Esophagus muscularis mucosa (tissue), 4 donors: ENCODE data around the gene TMEM40. TPM values are rescaled to one million over a fixed set of nuclear protein-coding genes. Genes with fewer than 3 reads are reported as not detected.

ENCODE experiments used
- DNase-seq: peaks from one replicate; pipeline ENCODE4 v3.0.0-alpha.2; 2017; ENCODE audit errors: extremely low spot score
- H3K27ac ChIP-seq, 4 donors: fragments of 200-600 bp; sonication (generic); replicated peaks in 1 of 4; 1 replicate in 3 of 4; 2 replicates in 1 of 4; pipeline ENCODE4 v1.5.1; 2016 to 2019; ENCODE audit warnings: mild to moderate bottlenecking in 1 of 4
- H3K27me3 ChIP-seq, 4 donors: fragments of 200-600 bp; sonication (generic); one replicate each; pipeline versions ENCODE4 v1.5.1 to v1.6.0; 2016 to 2019
- H3K36me3 ChIP-seq, 4 donors: fragments of 200-600 bp; sonication (generic); one replicate each; pipeline ENCODE4 v1.5.1; 2016 to 2019
- H3K4me1 ChIP-seq, 4 donors: fragments of 200-600 bp; sonication (generic); one replicate each; pipeline ENCODE4 v1.5.1; 2016 to 2019
- H3K4me3 ChIP-seq, 4 donors: fragments of 200-600 bp; sonication (generic); 1 replicate in 2 of 4; 2 replicates in 2 of 4; pipeline ENCODE4 v1.5.1; 2016 to 2019; ENCODE audit warnings: mild to moderate bottlenecking in 4 of 4, moderate library complexity in 1 of 4
- H3K9me3 ChIP-seq, 4 donors: fragments of 200-600 bp; sonication (generic); 1 replicate in 3 of 4; 2 replicates in 1 of 4; pipeline ENCODE4 v1.5.1; 2016 to 2019
- EP300 ChIP-seq: sonication (generic); formaldehyde crosslinking; IDR thresholded peaks from one replicate; pipeline ENCODE4 v1.6.1; 2017; ENCODE audit warnings: antibody characterized with exemption
- POLR2A ChIP-seq: fragments of 450-650 bp; IDR thresholded peaks from one replicate; pipeline ENCODE4 v1.6.1; 2017; ENCODE audit warnings: antibody characterized with exemption, moderate library complexity, mild to moderate bottlenecking, low read depth
- POLR2AphosphoS5 ChIP-seq, 2 donors: sonication (generic); formaldehyde crosslinking; IDR thresholded peaks; one replicate each; pipeline ENCODE4 v1.6.1; 2017; ENCODE audit warnings: antibody characterized with exemption in 2 of 2
- WGBS: methylation state at CpG from one replicate; pipeline ENCODE4 v1.1.5; 2018; 5-methylcytosine and 5-hydroxymethylcytosine counted together
- intact Hi-C: fragments of 100-400 bp; cut with DNase I; formaldehyde crosslinking; loops from one replicate; pipeline ENCODE4 v1.15.1; 2023
- total RNA-seq, 4 donors: library from RNA; depleted of rRNA; stranded (reverse); fragments of >200 nt; gene quantifications; one replicate each; pipeline versions ENCODE4 v1.1.0 to v1.2.1, GENCODE V29; 2016
- TF ChIP-seq, protein P1 (sequence below), 3 experiments: fragments of 200-600 bp in 2 of 3; fragments of 450-650 bp in 1 of 3; sonication (generic) in 2 of 3; IDR thresholded peaks; one replicate each; pipeline ENCODE4 v1.5.1; 2017 to 2019; ENCODE audit warnings: antibody characterized with exemption in 3 of 3, mild to moderate bottlenecking in 2 of 3, moderate library complexity in 1 of 3

TMEM40 gene
- total RNA-seq, 4 donors from 2014 or later = not detected

GRCh38 chr3:12775226-12775625 lies 16.2 kb upstream of the TMEM40 start:
- Histone ChIP-seq H3K27me3 (no peaks in the 10 kb centered on the region), H3K4me3 (no peak overlapping the region), H3K4me1 (peaks cover 0 to 3% (median 0%) of the 10 kb centered on the region in 4 donors), H3K27ac (no peak overlapping the region), H3K9me3 (no peaks in the 10 kb centered on the region), H3K36me3 (no peaks in the 10 kb centered on the region)
- WGBS = 57% methylated on average over 1 of the region's 1 CpG
- TF ChIP-seq, protein P1, sequence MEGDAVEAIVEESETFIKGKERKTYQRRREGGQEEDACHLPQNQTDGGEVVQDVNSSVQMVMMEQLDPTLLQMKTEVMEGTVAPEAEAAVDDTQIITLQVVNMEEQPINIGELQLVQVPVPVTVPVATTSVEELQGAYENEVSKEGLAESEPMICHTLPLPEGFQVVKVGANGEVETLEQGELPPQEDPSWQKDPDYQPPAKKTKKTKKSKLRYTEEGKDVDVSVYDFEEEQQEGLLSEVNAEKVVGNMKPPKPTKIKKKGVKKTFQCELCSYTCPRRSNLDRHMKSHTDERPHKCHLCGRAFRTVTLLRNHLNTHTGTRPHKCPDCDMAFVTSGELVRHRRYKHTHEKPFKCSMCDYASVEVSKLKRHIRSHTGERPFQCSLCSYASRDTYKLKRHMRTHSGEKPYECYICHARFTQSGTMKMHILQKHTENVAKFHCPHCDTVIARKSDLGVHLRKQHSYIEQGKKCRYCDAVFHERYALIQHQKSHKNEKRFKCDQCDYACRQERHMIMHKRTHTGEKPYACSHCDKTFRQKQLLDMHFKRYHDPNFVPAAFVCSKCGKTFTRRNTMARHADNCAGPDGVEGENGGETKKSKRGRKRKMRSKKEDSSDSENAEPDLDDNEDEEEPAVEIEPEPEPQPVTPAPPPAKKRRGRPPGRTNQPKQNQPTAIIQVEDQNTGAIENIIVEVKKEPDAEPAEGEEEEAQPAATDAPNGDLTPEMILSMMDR (IDR thresholded peaks at IDR 0.05) = no peak
- TF ChIP-seq POLR2A = no peak
- no peak for TF ChIP-seq EP300
- TF ChIP-seq POLR2AphosphoS5 (IDR thresholded peaks at IDR 0.05) = no peak
- DNase-seq = no peak
- intact Hi-C loops = no loop called here

DNA sequence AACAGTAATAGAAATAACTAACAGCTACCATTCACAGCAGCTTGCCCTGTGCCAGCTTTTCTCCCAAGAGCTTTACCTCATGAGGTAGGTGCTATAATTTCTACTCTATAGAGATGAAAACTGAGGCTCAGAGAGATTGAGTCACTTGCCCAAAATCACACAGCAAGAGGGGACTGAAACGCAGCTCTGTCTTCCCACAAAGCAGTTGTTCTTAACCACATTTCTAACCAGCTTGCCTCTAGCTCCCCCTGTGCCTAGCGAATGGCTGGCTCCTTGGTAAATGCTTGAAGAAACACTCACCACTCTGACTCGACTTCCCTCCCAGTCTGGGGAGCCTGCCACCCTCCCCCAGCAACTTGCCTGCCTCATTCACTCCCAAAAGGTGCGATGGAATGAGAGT lies 15.6 kb upstream of the TMEM40 start:
- TF ChIP-seq, protein P1 (IDR thresholded peaks at IDR 0.05) = no peak
- TF ChIP-seq POLR2AphosphoS5 (IDR thresholded peaks at IDR 0.05) (no peak), EP300 (no peak), POLR2A (no peak)
- intact Hi-C loops = no loop called here
- Histone ChIP-seq H3K4me1 (peaks cover 0 to 3% (median 0%) of the 10 kb centered on the region in 4 donors), H3K4me3 (no peak overlapping the region), H3K9me3 (no peaks in the 10 kb centered on the region), H3K36me3 (no peaks in the 10 kb centered on the region), H3K27me3 (no peaks in the 10 kb centered on the region), H3K27ac (no peak overlapping the region)
- DNase-seq = no peak
- 57% methylated on average over 4 of the region's 4 CpGs for WGBS

- Histone ChIP-seq H3K27me3 (no peaks in the 10 kb centered on the region), H3K4me3 (no peak overlapping the region), H3K4me1 (peaks cover 0 to 3% (median 0%) of the 10 kb centered on the region in 4 donors), H3K36me3 (no peaks in the 10 kb centered on the region), H3K27ac (no peak overlapping the region), H3K9me3 (no peaks in the 10 kb centered on the region)
- TF ChIP-seq POLR2A (no peak), POLR2AphosphoS5 (IDR thresholded peaks at IDR 0.05) (no peak), EP300 (no peak)
- TF ChIP-seq, protein P1 (IDR thresholded peaks at IDR 0.05) = no peak
- DNase-seq = no peak
- intact Hi-C loops = no loop called here
- 100% methylated on average over 1 of the region's 1 CpG for WGBS
Measured at GRCh38 chr3:12773710-12774086, 14.6 kb upstream of the TMEM40 start.

GRCh38 chr3:12773030-12773709 lies 14.1 kb upstream of the TMEM40 start:
- no peak for DNase-seq
- Histone ChIP-seq H3K36me3 (no peaks in the 10 kb centered on the region), H3K9me3 (no peaks in the 10 kb centered on the region), H3K4me1 (peaks cover 0 to 3% (median 0%) of the 10 kb centered on the region in 4 donors), H3K27me3 (no peaks in the 10 kb centered on the region), H3K27ac (no peak overlapping the region), H3K4me3 (no peak overlapping the region)
- TF ChIP-seq POLR2A = no peak
- TF ChIP-seq EP300 = no peak
- intact Hi-C loops = no loop called here
- 81% methylated on average over 2 of the region's 2 CpGs for WGBS

GRCh38 chr3:12772462-12772861 lies 13.4 kb upstream of the TMEM40 start:
- Histone ChIP-seq H3K27me3 (no peaks in the 10 kb centered on the region), H3K4me3 (no peak overlapping the region), H3K36me3 (no peaks in the 10 kb centered on the region), H3K9me3 (no peaks in the 10 kb centered on the region), H3K27ac (no peak overlapping the region), H3K4me1 (peaks cover 0 to 3% (median 0%) of the 10 kb centered on the region in 4 donors)
- TF ChIP-seq POLR2AphosphoS5 (IDR thresholded peaks at IDR 0.05) (no peak), EP300 (no peak), POLR2A (no peak)
- TF ChIP-seq, protein P1 (IDR thresholded peaks at IDR 0.05) = no peak
- intact Hi-C loops = no loop called here
- DNase-seq = no peak
- 87% methylated on average over 5 of the region's 5 CpGs for WGBS
